IMR-90 (cell line): ENCODE measurements around the gene EFHC1. TPM values are rescaled to one million over a fixed set of nuclear protein-coding genes. Genes with fewer than 3 reads are reported as not detected.

Source experiments
- ATAC-seq: fragments of 200-7000 bp; cut with Tn5 transposase; 2 replicates; pipeline ENCODE4 v1.9.1; 2020; ENCODE audit warnings: low read depth, mild to moderate bottlenecking, moderate library complexity
- BruUV-seq: library from RNA; stranded (reverse); fragments of 400-500 nt; replicated peaks from 2 replicates; lab custom pipeline; 2021; lab: Mats Ljungman, UMichigan
- CTCF ChIA-PET: fragments of 300-600 bp; formaldehyde crosslinking; extraction: SDS; loops from one replicate; lab custom pipeline; 2021; ENCODE audit warnings: antibody characterized with exemption; lab: Yijun Ruan, JAX
- POLR2A ChIA-PET: fragments of 300-600 bp; sonication (Branson Sonifier 250); formaldehyde crosslinking; loops from one replicate; lab custom pipeline; 2022; ENCODE audit warnings: antibody characterized with exemption; ENCODE audit not compliant: unreplicated experiment; lab: Charles Lee
- DNase-seq: peaks from one replicate; pipeline ENCODE4 v3.0.0; 2013
- H2AFZ ChIP-seq: replicated peaks from 2 replicates; pipeline ENCODE3; 2013; ENCODE audit warnings: low read length, mild to moderate bottlenecking; ENCODE audit not compliant: poor library complexity
- H2AK5ac ChIP-seq: 2 replicates; pipeline ENCODE4 v1.6.1; 2013; ENCODE audit warnings: low read depth, low read length, inconsistent platforms
- H2AK9ac ChIP-seq: replicated peaks from 2 replicates; pipeline ENCODE3; 2013; ENCODE audit warnings: mild to moderate bottlenecking, low read depth, low read length, moderate library complexity; ENCODE audit not compliant: poor library complexity
- H2BK120ac ChIP-seq: 2 replicates; pipeline ENCODE4 v1.6.1; 2013; ENCODE audit warnings: low read depth, low read length, inconsistent platforms
- H2BK15ac ChIP-seq: 3 replicates; pipeline ENCODE4 v1.6.1; 2013; ENCODE audit warnings: low read depth, low read length, inconsistent platforms
- H2BK20ac ChIP-seq: 2 replicates; pipeline ENCODE4 v1.6.1; 2013; ENCODE audit warnings: low read depth, mild to moderate bottlenecking, inconsistent platforms, low read length, moderate library complexity
- H2BK5ac ChIP-seq: 2 replicates; pipeline ENCODE4 v1.6.1; 2013; ENCODE audit warnings: mild to moderate bottlenecking, low read depth, low read length, inconsistent platforms; ENCODE audit not compliant: poor library complexity, severe bottlenecking
- H3K14ac ChIP-seq: replicated peaks from 2 replicates; pipeline ENCODE4 v1.6.1; 2013; ENCODE audit warnings: low read depth, low read length, inconsistent platforms
- H3K18ac ChIP-seq: 2 replicates; pipeline ENCODE4 v1.6.1; 2013; ENCODE audit warnings: low read depth, low read length, control low read depth
- H3K23ac ChIP-seq: 2 replicates; pipeline ENCODE4 v1.6.1; 2013; ENCODE audit warnings: low read depth, low read length, inconsistent platforms
- H3K27ac ChIP-seq: 2 replicates; pipeline ENCODE4 v1.5.1; 2013; ENCODE audit warnings: mild to moderate bottlenecking, control low read depth, low read length; ENCODE audit not compliant: insufficient read depth
- H3K27me3 ChIP-seq: 2 replicates; pipeline ENCODE4 v1.6.1; 2013; ENCODE audit warnings: low read length; ENCODE audit not compliant: control insufficient read depth, insufficient read depth
- H3K36me3 ChIP-seq: 2 replicates; pipeline ENCODE4 v1.6.1; 2013; ENCODE audit warnings: low read length, mixed read lengths; ENCODE audit not compliant: control insufficient read depth, insufficient read depth
- H3K4ac ChIP-seq: 2 replicates; pipeline ENCODE4 v1.6.1; 2013; ENCODE audit warnings: low read depth, low read length, inconsistent platforms
- H3K4me1 ChIP-seq: 2 replicates; pipeline ENCODE4 v1.6.1; 2013; ENCODE audit warnings: low read length, mixed read lengths; ENCODE audit not compliant: control insufficient read depth, insufficient read depth
- H3K4me2 ChIP-seq: 2 replicates; pipeline ENCODE4 v1.6.1; 2013; ENCODE audit warnings: low read depth, mild to moderate bottlenecking, control low read depth, low read length, moderate library complexity
- H3K4me3 ChIP-seq: 2 replicates; pipeline ENCODE4 v1.5.1; 2013; ENCODE audit warnings: low read depth, mild to moderate bottlenecking, control low read depth, low read length, moderate library complexity; ENCODE audit not compliant: insufficient read depth
- H3K56ac ChIP-seq: 2 replicates; pipeline ENCODE4 v1.6.1; 2013; ENCODE audit warnings: low read length, inconsistent platforms; ENCODE audit not compliant: insufficient read depth; ENCODE audit errors: extremely low read depth
- H3K79me1 ChIP-seq, 2 experiments: 2 replicates each; pipeline ENCODE4 v1.6.1; 2013; ENCODE audit warnings: low read length in 2 of 2, inconsistent platforms in 1 of 2, low read depth in 1 of 2
- H3K9ac ChIP-seq: 2 replicates; pipeline ENCODE4 v1.6.1; 2013; ENCODE audit warnings: low read depth, low read length, control low read depth
- H3K9me1 ChIP-seq: 2 replicates; pipeline ENCODE4 v1.6.1; 2013; ENCODE audit warnings: low read length, inconsistent platforms; ENCODE audit not compliant: insufficient read depth
- H3K9me3 ChIP-seq: 2 replicates; pipeline ENCODE4 v1.6.1; 2013; ENCODE audit warnings: low read length; ENCODE audit not compliant: control insufficient read depth, insufficient read depth
- H4K20me1 ChIP-seq: 2 replicates; pipeline ENCODE4 v1.6.1; 2013; ENCODE audit warnings: low read length, inconsistent platforms; ENCODE audit not compliant: insufficient read depth
- H4K5ac ChIP-seq: 2 replicates; pipeline ENCODE4 v1.6.1; 2013; ENCODE audit warnings: mild to moderate bottlenecking, low read depth, low read length, control low read depth
- H4K8ac ChIP-seq, 2 experiments: 2 replicates each; pipeline ENCODE4 v1.6.1; 2013; ENCODE audit warnings: low read depth in 2 of 2, low read length in 2 of 2, control low read depth in 1 of 2, inconsistent platforms in 1 of 2
- H4K91ac ChIP-seq: 2 replicates; pipeline ENCODE4 v1.6.1; 2013; ENCODE audit warnings: low read depth, low read length, inconsistent platforms; ENCODE audit not compliant: insufficient read depth
- CEBPB ChIP-seq: IDR thresholded peaks from 2 replicates; pipeline ENCODE4 v1.6.1; 2012; ENCODE audit warnings: low read depth, low read length, improper control_type of control experiment
- SMC3 ChIP-seq: fragments of 150-350 bp; IDR thresholded peaks from 2 replicates; pipeline ENCODE4 v1.6.1; 2016; ENCODE audit warnings: low read depth, mild to moderate bottlenecking, antibody characterized with exemption, low read length, moderate library complexity
- WGBS, 2 experiments: methylation state at CpG; one replicate each; pipeline versions ENCODE4 v1.1.5 to v1.1.7; 2013; ENCODE audit warnings: missing lambda C conversion rate in 2 of 2; ENCODE audit not compliant: insufficient read length in 1 of 2; ENCODE audit errors: extremely low coverage in 2 of 2; 5-methylcytosine and 5-hydroxymethylcytosine counted together
- dilution Hi-C: fragments of 300-500 bp; cut with HindIII; formaldehyde crosslinking; loops from one replicate; pipeline ENCODE4 v1.14.3; 2018; ENCODE audit warnings: low sequenced_read_pairs; ENCODE audit not compliant: unreplicated experiment
- in situ Hi-C: fragments of 300-500 bp; cut with MboI; formaldehyde crosslinking; loops from 3 replicates; pipeline ENCODE4 v1.14.3; 2019; ENCODE audit warnings: low sequenced_read_pairs, inconsistent platforms, mixed read lengths
- intact Hi-C: fragments of 100-400 bp; cut with micrococcal nuclease; formaldehyde crosslinking; loops from 2 replicates; pipeline ENCODE4 v1.10.0; 2022
- polyA plus RNA-seq, 3 experiments: library from polyadenylated mRNA; depleted of rRNA; stranded (reverse); fragments of >200 nt; gene quantifications; 2 replicates each; pipeline ENCODE4 v1.2.3, GENCODE V29; 2012; ENCODE audit warnings: low replicate concordance in 1 of 3
- total RNA-seq: library from RNA; depleted of rRNA; stranded (reverse); fragments of >200 nt; gene quantifications from 2 replicates; pipeline ENCODE4 v1.2.3, GENCODE V29; 2012

The EFHC1 gene
- total and polyA plus RNA-seq, 2 of the 4 experiments (the other 2 are of a cell fraction) = 14.0 to 23.0 TPM

DNA sequence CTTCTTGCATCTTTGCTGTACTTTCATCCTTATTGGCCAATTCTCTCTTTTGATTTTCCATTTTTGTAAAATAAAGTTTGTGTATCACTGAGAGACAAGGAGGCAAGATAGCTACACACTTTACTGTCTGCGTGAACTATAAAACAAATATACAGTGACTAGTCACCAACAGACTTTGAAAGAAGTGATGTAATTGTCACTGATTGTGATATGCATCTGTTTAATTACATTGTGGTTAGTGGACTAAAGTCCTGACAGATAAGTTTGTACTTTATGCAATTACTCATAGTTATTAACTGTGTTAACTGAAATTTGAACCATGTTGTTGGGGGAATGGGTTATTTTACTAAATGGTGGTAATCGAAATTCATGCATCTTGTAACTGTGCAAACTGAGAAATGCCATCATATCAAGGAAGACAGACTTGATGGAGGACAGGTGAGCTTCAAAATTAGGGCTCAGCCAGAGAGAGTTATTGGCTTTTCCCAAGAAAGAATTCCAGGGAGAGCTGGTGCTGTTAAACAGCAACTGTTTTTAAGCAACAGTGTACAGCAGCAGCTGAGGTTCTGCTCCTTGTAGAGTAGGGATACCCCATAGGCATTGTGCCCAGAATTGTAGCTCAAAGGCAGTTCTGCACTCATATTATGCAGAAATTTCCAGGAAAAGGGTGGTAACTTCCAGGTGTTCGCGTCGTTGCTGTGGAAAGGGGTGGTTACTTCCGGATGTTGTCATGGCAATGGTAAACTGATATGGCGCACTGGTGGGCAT lies 62.9 kb downstream of the EFHC1 start:
- no peaks in the 10 kb centered on the region for H4K20me1 ChIP-seq
- in situ Hi-C loops (no loop called here), dilution Hi-C loops (no loop called here), intact Hi-C loops (no loop called here)
- no peak overlapping the region for H3K14ac ChIP-seq
- no peaks in the 10 kb centered on the region for H3K36me3 ChIP-seq
- no peaks in the 10 kb centered on the region for H3K9me1 ChIP-seq
- H3K4me1 ChIP-seq = no peaks in the 10 kb centered on the region; the same call in 1 of the 2 replicates
- no peak overlapping the region for H2BK20ac ChIP-seq
- no peaks in the 10 kb centered on the region for H3K27me3 ChIP-seq
- POLR2A ChIA-PET = no interaction called here
- 0 out of 2 replicates have a peak overlapping the region, but pooled peaks have one; percentile 7 for H2AK5ac ChIP-seq
- H2AFZ ChIP-seq = no peak overlapping the region
- H3K4me3 ChIP-seq = no peak overlapping the region
- BruUV-seq = no TSS peak
- no peak overlapping the region for H4K8ac ChIP-seq
- CTCF ChIA-PET = interaction anchor here (0.7 to 1.3 kb wide), 2 partner anchors 8 to 56 kb away, joined by 4 to 5 read pairs; no protein-coding TSS in a partner anchor
- H3K23ac ChIP-seq = no peak overlapping the region
- no peak overlapping the region for H3K18ac ChIP-seq
- no peaks in the 10 kb centered on the region for H3K79me1 ChIP-seq
- no peak overlapping the region for H2BK15ac ChIP-seq
- no peak overlapping the region for H3K56ac ChIP-seq
- peak overlapping the region; percentile 13; the same call in 1 of the 2 replicates for H3K4me2 ChIP-seq
- peak; percentile 76 for ATAC-seq
- no peak overlapping the region for H3K4ac ChIP-seq
- H2BK120ac ChIP-seq = no peak overlapping the region
- WGBS, 2 experiments = 60% methylated on average over 1 of the region's 7 CpGs; no CpG with 5 or more reads in 1 of the 2 experiments
- H4K5ac ChIP-seq = no peak overlapping the region
- H3K27ac ChIP-seq = no peak overlapping the region
- no peak overlapping the region for H3K9ac ChIP-seq
- TF ChIP-seq SMC3 = no peak
- TF ChIP-seq CEBPB = peak; percentile 58
- DNase-seq = peak; percentile 51
- no peak overlapping the region for H2BK5ac ChIP-seq
- H3K9me3 ChIP-seq = no peaks in the 10 kb centered on the region
- no peak overlapping the region for H2AK9ac ChIP-seq
- no peak overlapping the region for H4K91ac ChIP-seq
